ENCODE results near the gene COQ5.
"Not testable (repeated sequence)": the region's sequence is repeated elsewhere in the genome, so short reads cannot be mapped to it uniquely, and the experiment has no call there.

Gene COQ5

DNA sequence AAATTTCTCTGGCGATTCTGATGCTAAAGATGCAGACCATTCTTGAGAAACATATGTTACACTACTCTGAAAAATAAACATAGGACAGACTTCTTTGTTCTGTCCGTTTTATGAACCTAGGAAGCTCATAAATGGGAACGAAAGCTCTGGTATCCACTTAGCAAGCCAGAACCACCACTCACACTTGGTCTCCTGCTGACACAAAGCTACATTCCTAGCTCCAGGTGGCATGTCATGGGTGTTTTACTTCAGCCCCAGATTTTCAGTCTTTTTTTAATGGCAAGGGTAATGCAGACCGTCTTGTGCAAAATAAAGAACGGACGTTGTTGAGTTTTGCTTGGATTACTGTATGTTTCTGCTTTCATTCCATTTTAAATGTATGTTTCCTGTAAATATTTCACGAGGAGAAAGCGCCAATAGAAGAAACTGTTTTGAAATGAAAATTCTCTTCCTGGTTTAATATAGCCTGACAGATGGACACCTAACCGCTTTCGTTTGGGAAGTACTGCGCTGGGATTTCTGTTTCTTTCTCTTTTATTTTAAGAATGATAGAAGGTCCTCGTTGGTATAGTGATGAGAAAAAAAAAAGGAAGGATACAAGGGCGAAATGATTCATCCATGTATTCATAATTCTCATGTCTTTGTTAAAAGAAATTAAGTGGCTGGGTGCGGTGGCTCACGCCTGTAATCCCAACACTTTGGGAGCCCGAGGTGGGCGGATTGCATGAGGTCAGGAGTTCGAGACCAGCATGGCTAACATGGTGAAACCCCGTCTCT, 871 bp upstream of the COQ5 start:
- no peak for DNase-seq (ENCODE audit: low read depth)

GRCh38 chr12:120522568-120522967, 6.4 kb downstream of the COQ5 start:
- no peak for DNase-seq (ENCODE audit: low read depth)

DNA sequence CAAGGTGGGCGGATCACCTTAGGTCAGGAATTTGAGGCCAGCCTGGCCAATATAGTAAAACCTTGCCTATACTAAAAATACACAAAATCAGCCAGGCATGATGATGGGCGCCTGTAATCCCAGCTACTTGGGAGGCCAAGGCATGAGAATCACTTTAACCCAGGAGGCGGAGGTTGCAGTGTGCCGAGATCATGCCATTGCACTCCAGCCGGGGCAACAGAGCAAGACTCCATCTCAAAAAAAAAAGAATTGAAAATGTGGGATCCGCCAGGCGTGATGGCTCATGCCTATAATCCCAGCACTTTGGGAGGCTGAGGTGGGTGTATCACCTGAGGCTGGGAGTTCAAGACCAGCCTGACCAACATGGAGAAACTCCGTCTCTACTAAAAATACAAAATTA, 9.6 kb downstream of the COQ5 start:
- not testable (repeated sequence) for DNase-seq (ENCODE audit: low read depth)

GRCh38 chr12:120515496-120515895, 13.5 kb downstream of the COQ5 start:
- DNase-seq (ENCODE audit: low read depth) = no peak

DNA sequence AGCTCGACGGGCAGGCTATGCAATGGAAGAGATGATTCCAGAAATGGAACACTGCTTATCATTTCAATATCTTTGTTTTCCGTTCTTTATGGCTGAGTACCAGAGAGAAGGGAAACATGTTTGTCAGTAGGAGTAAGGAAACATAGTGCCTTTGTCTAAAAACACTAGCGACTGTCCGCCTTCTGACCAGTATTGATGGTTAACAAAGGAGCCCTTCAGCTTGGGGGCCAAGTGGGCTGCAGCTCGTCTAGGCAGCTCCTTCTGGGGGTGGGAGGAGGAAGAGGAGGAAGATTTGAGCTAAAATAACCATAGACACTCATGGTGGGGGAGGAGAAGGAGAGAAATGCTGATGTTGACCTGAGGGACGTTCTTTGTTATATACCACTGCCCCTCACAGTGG, 15.0 kb downstream of the COQ5 start:
- DNase-seq (ENCODE audit: low read depth) = no peak

DNA sequence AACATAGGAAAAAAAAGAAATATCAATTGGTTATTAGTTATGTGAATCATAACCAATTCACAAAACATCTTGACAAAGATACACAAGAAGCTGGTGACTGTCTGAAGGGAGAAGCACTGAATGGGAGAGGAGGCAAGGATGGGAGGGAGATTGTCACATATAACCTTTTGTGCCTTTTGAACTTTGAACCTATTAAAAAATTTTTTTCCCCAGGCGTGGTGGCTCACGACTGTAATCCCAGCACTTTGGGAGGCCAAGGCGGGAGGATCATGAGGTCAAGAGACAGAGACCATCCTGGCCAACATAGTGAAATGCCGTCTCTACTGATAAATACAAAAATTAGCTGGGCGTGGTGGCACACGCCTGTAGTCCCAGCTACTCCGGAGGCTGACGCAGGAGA, 20.4 kb downstream of the COQ5 start:
- DNase-seq (ENCODE audit: low read depth) = no peak

DNA sequence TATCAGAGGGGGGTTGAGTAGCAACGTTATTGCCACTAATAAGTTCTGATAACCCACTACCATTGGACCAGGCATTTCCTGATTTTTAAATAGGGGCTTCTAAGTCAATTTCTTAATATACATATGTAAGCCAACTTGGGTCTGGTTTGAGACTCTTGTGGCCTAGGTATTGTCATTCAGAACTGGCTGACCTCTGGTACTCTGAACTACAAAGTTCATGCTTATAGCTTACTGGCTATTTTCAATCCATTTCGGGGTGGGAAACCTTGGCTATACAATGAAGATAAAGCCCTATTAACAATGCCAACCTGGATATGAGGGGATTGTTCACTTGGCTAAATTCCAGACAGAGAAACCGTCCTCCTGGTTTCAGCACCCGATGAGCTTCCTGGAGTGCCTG, 24.4 kb downstream of the COQ5 start:
- DNase-seq (ENCODE audit: low read depth) = no peak

- no peak for DNase-seq (ENCODE audit: low read depth)
Observed at GRCh38 chr12:120500581-120500980, 28.4 kb downstream of the COQ5 start.

- DNase-seq (ENCODE audit: low read depth) = no peak
Observed at GRCh38 chr12:120498870-120499515, 30.0 kb downstream of the COQ5 start.

DNA sequence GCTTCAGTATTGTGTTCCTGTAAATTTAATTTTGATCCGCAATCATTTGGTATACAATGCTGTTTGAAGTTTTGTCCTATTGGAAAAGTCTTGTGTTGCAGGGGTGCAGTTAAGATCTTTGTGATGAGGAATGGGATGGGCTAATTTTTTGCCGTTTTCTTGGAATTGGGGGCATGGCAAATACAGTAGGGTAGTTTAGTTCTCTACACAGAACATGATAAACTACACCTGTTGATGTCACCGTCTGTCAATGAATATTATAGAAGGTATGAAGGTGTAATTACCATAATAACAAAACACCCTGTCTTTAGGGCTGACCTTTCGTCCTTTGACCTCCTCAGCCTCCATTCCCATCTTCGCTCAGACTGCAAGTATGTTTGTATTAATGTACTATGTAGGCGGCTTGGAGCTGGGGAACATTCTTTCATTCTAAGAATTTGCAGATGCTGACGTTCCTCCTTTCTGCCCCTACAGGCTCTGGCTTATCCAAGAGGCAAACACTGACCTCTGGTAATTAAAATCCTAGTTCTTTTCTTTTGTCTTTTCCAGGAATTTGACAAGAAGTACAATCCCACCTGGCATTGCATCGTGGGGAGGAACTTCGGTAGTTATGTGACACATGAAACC, 31.3 kb downstream of the COQ5 start:
- no peak for DNase-seq (ENCODE audit: low read depth)

GRCh38 chr12:120496413-120497340, 32.3 kb downstream of the COQ5 start:
- DNase-seq (ENCODE audit: low read depth) = peak; percentile 40

- DNase-seq (ENCODE audit: low read depth) = peak; percentile 96
Observed at GRCh38 chr12:120495731-120496412, 33.1 kb downstream of the COQ5 start, which contains the start of gene DYNLL1. TSS of gene DYNLL1 (plus strand) at chr12:120496113. CDS start at chr12:120496422, 309 bp downstream.

DNA sequence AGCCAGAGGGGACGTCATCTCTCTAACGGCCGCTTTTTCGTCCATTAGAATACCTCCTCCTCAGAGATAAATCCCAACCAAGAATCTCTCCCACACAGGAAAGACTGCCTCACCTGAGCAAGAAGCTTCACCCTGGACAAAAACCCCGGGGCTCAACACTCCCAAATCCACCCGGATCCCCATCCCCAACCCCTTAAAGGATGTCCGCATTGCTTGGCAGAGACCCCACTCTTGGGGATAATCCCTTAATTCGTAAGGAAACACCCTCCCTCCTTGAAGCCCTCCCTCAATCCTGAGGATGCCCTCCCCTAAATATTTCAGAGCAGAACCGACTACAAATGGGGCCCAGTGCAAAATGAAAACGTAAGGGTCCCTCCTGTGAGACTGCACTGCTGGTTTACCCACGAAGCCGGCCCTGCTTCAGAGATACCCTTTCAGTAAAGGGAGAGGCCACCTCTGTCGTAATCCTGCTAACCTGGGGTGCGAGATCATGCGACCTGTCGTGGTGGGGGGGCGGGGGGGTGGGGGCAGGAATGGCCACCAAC, 33.7 kb downstream of the COQ5 start:
- no peak for DNase-seq (ENCODE audit: low read depth)

DNA sequence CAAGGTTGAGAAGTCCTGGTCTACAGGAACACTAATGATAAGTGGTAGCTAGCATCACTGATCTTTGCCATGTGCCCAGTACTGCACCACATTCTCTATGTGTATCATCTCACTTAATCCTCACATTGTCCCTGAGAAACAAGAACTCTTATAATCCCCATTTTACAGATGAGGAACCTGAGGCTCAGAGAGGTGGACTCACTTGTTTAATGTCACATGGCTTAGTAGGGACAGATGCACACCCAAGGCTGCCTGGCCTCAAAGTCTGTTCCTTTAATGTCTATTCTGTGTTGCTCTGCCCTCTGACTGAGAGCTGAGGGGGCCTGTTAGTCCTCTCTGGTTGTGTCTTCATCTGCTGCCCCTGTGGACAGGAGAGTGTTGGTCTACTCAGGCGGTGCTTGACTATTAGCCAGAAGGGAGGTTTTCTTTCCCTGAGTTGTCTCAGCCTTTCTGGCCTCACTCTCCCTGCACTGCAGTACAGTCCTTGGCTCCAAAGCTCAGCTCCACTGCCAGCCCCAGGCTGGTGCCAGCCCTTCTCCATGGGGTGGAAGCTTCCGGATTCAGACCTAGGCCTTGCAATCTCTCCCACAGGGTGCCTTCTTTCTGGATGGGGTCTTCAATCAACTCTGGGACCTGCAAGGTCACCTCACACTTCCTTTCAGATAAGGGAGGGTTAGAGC, 38.0 kb downstream of the COQ5 start:
- no peak for DNase-seq (ENCODE audit: low read depth)

DNA sequence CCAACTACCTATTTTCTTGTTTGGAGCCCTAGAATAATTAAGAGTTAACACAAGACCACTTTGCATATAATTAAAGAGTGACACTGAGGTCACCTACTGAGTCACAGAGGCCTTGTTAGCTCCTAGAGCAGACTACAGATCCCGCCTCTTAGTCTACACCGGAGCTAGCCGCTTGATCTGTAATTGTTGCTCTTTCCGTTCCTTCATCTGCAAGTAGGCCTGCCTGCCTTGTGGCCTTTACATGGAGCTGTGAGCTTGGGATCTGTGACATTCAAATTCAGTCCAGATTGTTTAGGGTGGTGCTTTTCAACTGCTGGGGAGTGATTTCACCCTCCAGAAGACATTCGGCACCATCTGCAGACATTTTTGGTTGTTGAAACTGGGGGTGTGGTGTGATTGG, 38.6 kb downstream of the COQ5 start:
- no peak for DNase-seq (ENCODE audit: low read depth)

GRCh38 chr12:120489018-120489417, 39.9 kb downstream of the COQ5 start:
- no peak for DNase-seq (ENCODE audit: low read depth)

- DNase-seq (ENCODE audit: low read depth) = no peak
Observed at GRCh38 chr12:120488057-120488640, 40.8 kb downstream of the COQ5 start.

DNA sequence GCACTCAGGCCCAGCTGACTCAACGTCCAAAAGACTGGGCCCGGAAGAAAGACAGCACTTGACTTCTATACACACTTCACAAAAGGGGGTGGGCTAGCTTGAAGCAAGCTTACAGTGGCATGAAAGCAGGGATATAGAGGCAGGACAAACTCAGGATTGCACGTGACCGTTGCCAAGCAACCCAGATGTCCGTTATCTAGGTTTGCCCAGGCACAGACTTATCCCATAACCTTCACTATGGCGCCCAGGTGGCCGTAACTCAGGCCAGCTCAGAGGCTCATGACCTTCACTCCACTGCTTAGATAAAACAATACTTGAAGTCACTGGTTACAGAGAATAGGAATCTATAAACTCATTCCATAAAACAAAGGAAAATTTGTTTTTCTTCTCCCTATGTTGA, 41.4 kb downstream of the COQ5 start:
- not testable (repeated sequence) for DNase-seq (ENCODE audit: low read depth)

- no peak for DNase-seq (ENCODE audit: low read depth)
Observed at GRCh38 chr12:120485961-120486881, 42.7 kb downstream of the COQ5 start.

Data from T follicular helper cell (primary cell).